Measurements from ENCODE around the gene ATL1.

GRCh38 chr14:50649691-50650090, 89.7 kb downstream of the ATL1 start:
- TF ChIP-seq, protein P1, sequence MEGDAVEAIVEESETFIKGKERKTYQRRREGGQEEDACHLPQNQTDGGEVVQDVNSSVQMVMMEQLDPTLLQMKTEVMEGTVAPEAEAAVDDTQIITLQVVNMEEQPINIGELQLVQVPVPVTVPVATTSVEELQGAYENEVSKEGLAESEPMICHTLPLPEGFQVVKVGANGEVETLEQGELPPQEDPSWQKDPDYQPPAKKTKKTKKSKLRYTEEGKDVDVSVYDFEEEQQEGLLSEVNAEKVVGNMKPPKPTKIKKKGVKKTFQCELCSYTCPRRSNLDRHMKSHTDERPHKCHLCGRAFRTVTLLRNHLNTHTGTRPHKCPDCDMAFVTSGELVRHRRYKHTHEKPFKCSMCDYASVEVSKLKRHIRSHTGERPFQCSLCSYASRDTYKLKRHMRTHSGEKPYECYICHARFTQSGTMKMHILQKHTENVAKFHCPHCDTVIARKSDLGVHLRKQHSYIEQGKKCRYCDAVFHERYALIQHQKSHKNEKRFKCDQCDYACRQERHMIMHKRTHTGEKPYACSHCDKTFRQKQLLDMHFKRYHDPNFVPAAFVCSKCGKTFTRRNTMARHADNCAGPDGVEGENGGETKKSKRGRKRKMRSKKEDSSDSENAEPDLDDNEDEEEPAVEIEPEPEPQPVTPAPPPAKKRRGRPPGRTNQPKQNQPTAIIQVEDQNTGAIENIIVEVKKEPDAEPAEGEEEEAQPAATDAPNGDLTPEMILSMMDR (conservative IDR thresholded peaks at IDR 0.05; ENCODE audit: low read length) = no peak
- TF ChIP-seq EZH2phosphoT487 (IDR thresholded peaks at IDR 0.05; ENCODE audit: borderline replicate concordance, low read depth, low read length) = no peak

All from OCI-LY7 (cell line).